ENCODE results near the gene NOL7. TPM values are rescaled to one million over a fixed set of nuclear protein-coding genes. Genes with fewer than 3 reads are reported as not detected.

The NOL7 gene
- total RNA-seq, 1 experiment from 2014 or later, result 44.5 TPM

GRCh38 chr6:13660893-13661292 lies 45.8 kb downstream of the NOL7 start:
- CTCF ChIA-PET, result no interaction called here
- Mint-ChIP-seq H3K27ac (ENCODE audit: unreplicated experiment) (no peak overlapping the region), H3K4me3 (ENCODE audit: low read depth, unreplicated experiment) (no peak overlapping the region), H3K9me3 (ENCODE audit: low read depth, unreplicated experiment) (no peaks in the 10 kb centered on the region), H3K4me1 (ENCODE audit: low read depth, unreplicated experiment) (peaks cover 4% of the 10 kb centered on the region), H3K27me3 (ENCODE audit: unreplicated experiment) (no peaks in the 10 kb centered on the region), H3K36me3 (ENCODE audit: insufficient read depth, unreplicated experiment) (no peaks in the 10 kb centered on the region)
- BruUV-seq (replicated peaks), result no TSS peak
- no peak for TF ChIP-seq CTCF (IDR thresholded peaks at IDR 0.05; ENCODE audit: unreplicated experiment)
- DNase-seq, result no peak
- intact Hi-C loops (cut with micrococcal nuclease; ENCODE audit: unreplicated experiment), result loop anchor here (5.0 kb wide), 1 partner anchor 46 kb away; no protein-coding TSS in a partner anchor

- CTCF ChIA-PET, result no interaction called here
- BruUV-seq (replicated peaks), result no TSS peak
Measured at GRCh38 chr6:13661647-13662046, 46.5 kb downstream of the NOL7 start.

GRCh38 chr6:13662651-13663334 lies 47.7 kb downstream of the NOL7 start:
- no peak for DNase-seq
- intact Hi-C loops (cut with micrococcal nuclease; ENCODE audit: unreplicated experiment), result loop anchor here (5.0 kb wide), 1 partner anchor 45 kb away; no protein-coding TSS in a partner anchor
- Mint-ChIP-seq H3K36me3 (ENCODE audit: insufficient read depth, unreplicated experiment) (no peaks in the 10 kb centered on the region), H3K27me3 (ENCODE audit: unreplicated experiment) (no peaks in the 10 kb centered on the region), H3K4me3 (ENCODE audit: low read depth, unreplicated experiment) (no peak overlapping the region), H3K9me3 (ENCODE audit: low read depth, unreplicated experiment) (no peaks in the 10 kb centered on the region), H3K27ac (ENCODE audit: unreplicated experiment) (no peak overlapping the region), H3K4me1 (ENCODE audit: low read depth, unreplicated experiment) (peaks cover 8% of the 10 kb centered on the region)
- CTCF ChIA-PET, result no interaction called here
- no peak for TF ChIP-seq CTCF (IDR thresholded peaks at IDR 0.05; ENCODE audit: unreplicated experiment)
- BruUV-seq (replicated peaks), result no TSS peak

More at GRCh38 chr6:13661647-13662046, 46.5 kb downstream of the NOL7 start:
- intact Hi-C loops (cut with micrococcal nuclease; ENCODE audit: unreplicated experiment), result loop anchor here (5.0 kb wide), 1 partner anchor 46 kb away; no protein-coding TSS in a partner anchor
- no peak for TF ChIP-seq CTCF (IDR thresholded peaks at IDR 0.05; ENCODE audit: unreplicated experiment)
- no peaks in the 10 kb centered on the region for H3K27me3 Mint-ChIP-seq (ENCODE audit: unreplicated experiment)
- H3K4me3 Mint-ChIP-seq (ENCODE audit: low read depth, unreplicated experiment), result no peak overlapping the region
- no peak overlapping the region for H3K27ac Mint-ChIP-seq (ENCODE audit: unreplicated experiment)
- no peaks in the 10 kb centered on the region for H3K9me3 Mint-ChIP-seq (ENCODE audit: low read depth, unreplicated experiment)
- H3K4me1 Mint-ChIP-seq (ENCODE audit: low read depth, unreplicated experiment), result peaks cover 8% of the 10 kb centered on the region
- no peak for DNase-seq
- no peaks in the 10 kb centered on the region for H3K36me3 Mint-ChIP-seq (ENCODE audit: insufficient read depth, unreplicated experiment)

- H3K4me1 Mint-ChIP-seq (ENCODE audit: low read depth, unreplicated experiment), result peaks cover 8% of the 10 kb centered on the region
- CTCF ChIA-PET, result no interaction called here
- H3K27ac Mint-ChIP-seq (ENCODE audit: unreplicated experiment), result no peak overlapping the region
- intact Hi-C loops (cut with micrococcal nuclease; ENCODE audit: unreplicated experiment), result loop anchor here (5.0 kb wide), 1 partner anchor 43 kb away; no protein-coding TSS in a partner anchor
- BruUV-seq (replicated peaks), result no TSS peak
- no peaks in the 10 kb centered on the region for H3K27me3 Mint-ChIP-seq (ENCODE audit: unreplicated experiment)
- H3K4me3 Mint-ChIP-seq (ENCODE audit: low read depth, unreplicated experiment), result no peak overlapping the region
- no peak for TF ChIP-seq CTCF (IDR thresholded peaks at IDR 0.05; ENCODE audit: unreplicated experiment)
- no peak for DNase-seq
- no peaks in the 10 kb centered on the region for H3K36me3 Mint-ChIP-seq (ENCODE audit: insufficient read depth, unreplicated experiment)
- H3K9me3 Mint-ChIP-seq (ENCODE audit: low read depth, unreplicated experiment), result no peaks in the 10 kb centered on the region
Measured at GRCh38 chr6:13663986-13664385, 48.9 kb downstream of the NOL7 start.
